ENCODE measurements around the gene ABCC2. TPM values are rescaled to one million over a fixed set of nuclear protein-coding genes. Genes with fewer than 3 reads are reported as not detected.
"Not testable (repeated sequence)": the region's sequence is repeated elsewhere in the genome, so short reads cannot be mapped to it uniquely, and the experiment has no call there.

The ABCC2 gene
- polyA plus RNA-seq, 1 donor from 2014 or later: 2.0 TPM

GRCh38 chr10:99835947-99836346, 53.5 kb downstream of the ABCC2 start:
- TF ChIP-seq RAD21 (conservative IDR thresholded peaks at IDR 0.05) (no peak), TAF1 (IDR thresholded peaks at IDR 0.05; ENCODE audit: low read depth) (no peak), EP300 (conservative IDR thresholded peaks at IDR 0.05; ENCODE audit: poor library complexity, severe bottlenecking) (no peak), MXI1 (conservative IDR thresholded peaks at IDR 0.05; ENCODE audit: poor library complexity, severe bottlenecking) (no peak), EZH2 (IDR thresholded peaks at IDR 0.05; ENCODE audit: borderline replicate concordance, insufficient read depth, low read length, poor library complexity, severe bottlenecking) (no peak)
- Histone ChIP-seq H4K20me1 (ENCODE audit: insufficient read depth) (no peaks in the 10 kb centered on the region), H3K4me2 (ENCODE audit: low read length) (no peak overlapping the region), H3K27ac (ENCODE audit: low read length) (no peak overlapping the region), H2AFZ (ENCODE audit: low read depth, low read length) (no peak overlapping the region), H3F3A (ENCODE audit: insufficient read depth, low read length, poor library complexity, severe bottlenecking) (no peaks in the 10 kb centered on the region), H3K4me3 (ENCODE audit: low read length) (no peak overlapping the region), H3K9ac (ENCODE audit: low read length) (no peak overlapping the region), H3K9me2 (ENCODE audit: insufficient read depth, low read length) (no peaks in the 10 kb centered on the region), H3K79me2 (replicated peaks; ENCODE audit: insufficient read depth, low read length) (no peaks in the 10 kb centered on the region), H3K27me3 (ENCODE audit: insufficient read depth, low read depth, low read length) (no peaks in the 10 kb centered on the region), H3K36me3 (ENCODE audit: insufficient read depth, low read length) (no peaks in the 10 kb centered on the region), H3K9me3 (ENCODE audit: low read length) (no peaks in the 10 kb centered on the region)

- TF ChIP-seq REST (IDR thresholded peaks at IDR 0.05; ENCODE audit: borderline replicate concordance): no peak
- no peak for TF ChIP-seq TAF1 (IDR thresholded peaks at IDR 0.05; ENCODE audit: low read depth)
- no peak for TF ChIP-seq RAD21 (conservative IDR thresholded peaks at IDR 0.05)
- no peak for TF ChIP-seq SMC3 (conservative IDR thresholded peaks at IDR 0.05; ENCODE audit: poor library complexity)
- TF ChIP-seq MXI1 (conservative IDR thresholded peaks at IDR 0.05; ENCODE audit: poor library complexity, severe bottlenecking): no peak
- TF ChIP-seq EZH2 (IDR thresholded peaks at IDR 0.05; ENCODE audit: borderline replicate concordance, insufficient read depth, low read length, poor library complexity, severe bottlenecking): no peak
- no peak for TF ChIP-seq CTCF (IDR thresholded peaks at IDR 0.05; ENCODE audit: poor library complexity, severe bottlenecking)
Measured at GRCh38 chr10:99836711-99837110, 54.3 kb downstream of the ABCC2 start.

GRCh38 chr10:99840859-99841258, 58.4 kb downstream of the ABCC2 start:
- not testable (repeated sequence) for H3K9me3 ChIP-seq (ENCODE audit: low read length); H3K79me2 ChIP-seq (replicated peaks; ENCODE audit: insufficient read depth, low read length); H3K36me3 ChIP-seq (ENCODE audit: insufficient read depth, low read length); H4K20me1 ChIP-seq (ENCODE audit: insufficient read depth); H3K4me3 ChIP-seq (ENCODE audit: low read length); H3K27ac ChIP-seq (ENCODE audit: low read length); H3F3A ChIP-seq (ENCODE audit: insufficient read depth, low read length, poor library complexity, severe bottlenecking); H3K4me2 ChIP-seq (ENCODE audit: low read length); H3K9ac ChIP-seq (ENCODE audit: low read length); H2AFZ ChIP-seq (ENCODE audit: low read depth, low read length); H3K27me3 ChIP-seq (ENCODE audit: insufficient read depth, low read depth, low read length); H3K9me2 ChIP-seq (ENCODE audit: insufficient read depth, low read length)

More at GRCh38 chr10:99836711-99837110, 54.3 kb downstream of the ABCC2 start:
- no peaks in the 10 kb centered on the region for H3K79me2 ChIP-seq (replicated peaks; ENCODE audit: insufficient read depth, low read length)
- H3F3A ChIP-seq (ENCODE audit: insufficient read depth, low read length, poor library complexity, severe bottlenecking): no peaks in the 10 kb centered on the region
- H3K4me2 ChIP-seq (ENCODE audit: low read length): no peak overlapping the region
- no peaks in the 10 kb centered on the region for H4K20me1 ChIP-seq (ENCODE audit: insufficient read depth)
- no peak overlapping the region for H3K4me3 ChIP-seq (ENCODE audit: low read length)
- no peak overlapping the region for H3K9ac ChIP-seq (ENCODE audit: low read length)
- no peaks in the 10 kb centered on the region for H3K9me3 ChIP-seq (ENCODE audit: low read length)
- no peaks in the 10 kb centered on the region for H3K9me2 ChIP-seq (ENCODE audit: insufficient read depth, low read length)
- no peak overlapping the region for H2AFZ ChIP-seq (ENCODE audit: low read depth, low read length)
- H3K27ac ChIP-seq (ENCODE audit: low read length): no peak overlapping the region
- H3K27me3 ChIP-seq (ENCODE audit: insufficient read depth, low read depth, low read length): no peaks in the 10 kb centered on the region
- no peaks in the 10 kb centered on the region for H3K36me3 ChIP-seq (ENCODE audit: insufficient read depth, low read length)
